ENCODE results near the gene QRFP. TPM values are rescaled to one million over a fixed set of nuclear protein-coding genes. Genes with fewer than 3 reads are reported as not detected.

QRFP gene
- total and polyA plus RNA-seq, 11 donors = not detected

DNA sequence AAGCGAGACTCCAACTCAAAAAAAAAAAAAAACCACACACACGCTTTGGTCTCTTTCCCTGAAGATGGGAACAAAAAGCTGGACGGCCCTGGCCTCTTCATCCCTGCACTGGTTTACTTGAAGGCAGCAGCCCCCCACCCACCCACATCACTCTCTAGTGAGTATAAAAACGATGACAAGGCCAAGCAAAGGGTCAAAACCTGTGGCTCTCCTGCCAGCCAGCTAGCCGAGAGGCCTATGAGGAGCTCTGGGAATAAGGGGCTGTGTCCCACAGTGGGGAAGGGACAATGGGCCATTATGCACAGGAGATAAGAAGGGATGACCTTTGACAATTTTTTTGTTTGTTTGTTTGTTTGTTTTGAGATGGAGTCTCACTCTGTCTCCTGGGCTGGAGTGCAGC, 13.1 kb downstream of the QRFP start:
- intact Hi-C loops (cut with DNase I) = no loop called here
- no peak for DNase-seq
- WGBS, 4 donors = 85 to 91% (median 88%) methylated on average over 5 of the region's 5 CpGs
- Histone ChIP-seq H3K27me3 (no peaks in the 10 kb centered on the region), H3K4me3 (no peak overlapping the region), H3K27ac (no peak overlapping the region), H3K9me3 (no peaks in the 10 kb centered on the region), H3K4me1 (no peaks in the 10 kb centered on the region), H3K36me3 (peaks cover 2 to 100% (median 99%) of the 10 kb centered on the region in 9 donors)
- TF ChIP-seq CTCF (IDR thresholded peaks at IDR 0.05) (no peak), POLR2A (IDR thresholded peaks at IDR 0.05) (no peak)
- no peak for ATAC-seq

DNA sequence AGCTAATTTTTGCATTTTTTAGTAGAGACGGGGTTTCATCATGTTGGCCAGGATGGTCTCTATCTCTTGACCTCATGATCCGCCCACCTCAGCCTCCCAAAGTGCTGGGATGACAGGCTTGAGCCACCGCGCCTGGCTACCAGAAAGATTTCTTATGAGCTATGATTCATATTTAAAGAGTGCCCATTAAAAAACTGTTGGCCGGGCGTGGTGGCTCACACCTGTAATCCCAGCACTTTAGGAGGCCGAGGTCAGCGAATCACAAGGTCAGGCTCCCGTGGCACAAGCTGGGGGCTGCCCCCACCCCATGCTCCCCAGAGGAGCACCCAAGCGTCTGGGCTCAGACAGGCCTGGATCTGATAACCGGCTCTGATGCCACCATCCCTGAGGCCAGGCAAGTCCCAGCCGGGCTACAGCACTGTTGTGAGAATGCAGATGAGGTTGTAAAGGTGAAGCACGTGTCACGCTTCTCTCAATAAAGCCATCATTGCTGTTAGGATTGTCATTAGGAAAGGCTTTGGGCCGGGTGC, 13.9 kb downstream of the QRFP start:
- peak in 1 of 5 donors; percentile 27 for DNase-seq
- Histone ChIP-seq H3K4me1 (no peaks in the 10 kb centered on the region), H3K27ac (no peak overlapping the region), H3K9me3 (no peaks in the 10 kb centered on the region), H3K36me3 (peaks cover 2 to 100% (median 98%) of the 10 kb centered on the region in 9 donors), H3K27me3 (no peaks in the 10 kb centered on the region), H3K4me3 (no peak overlapping the region)
- 91 to 92% (median 92%) methylated on average over 13 to 15 of the region's 15 CpGs for WGBS, 4 donors
- intact Hi-C loops (cut with DNase I) = no loop called here
- no peak for TF ChIP-seq POLR2A (IDR thresholded peaks at IDR 0.05)
- no peak for TF ChIP-seq CTCF (IDR thresholded peaks at IDR 0.05)
- ATAC-seq = no peak

DNA sequence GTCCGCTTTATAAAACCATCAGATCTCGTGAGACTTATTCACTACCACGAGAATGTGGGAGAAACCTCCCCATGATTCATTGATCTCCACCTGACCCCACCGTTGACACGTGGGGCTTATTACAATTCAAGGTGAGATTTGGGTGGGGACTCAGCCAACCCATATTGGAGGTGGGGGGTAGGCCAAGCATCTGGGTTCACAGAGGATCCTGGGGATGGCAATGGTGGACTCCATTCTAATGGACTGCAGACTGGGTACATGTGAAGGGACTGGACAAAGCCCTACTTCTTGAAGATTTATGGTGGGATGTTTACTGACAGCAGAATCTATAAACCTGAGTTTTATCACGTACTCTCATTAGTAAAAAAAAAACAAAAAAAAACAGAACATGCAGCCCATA, 15.1 kb downstream of the QRFP start:
- 90 to 95% (median 94%) methylated on average over 6 of the region's 6 CpGs for WGBS, 4 donors
- DNase-seq (no peak), ATAC-seq (no peak)
- Histone ChIP-seq H3K4me3 (no peak overlapping the region), H3K27me3 (no peaks in the 10 kb centered on the region), H3K27ac (no peak overlapping the region), H3K4me1 (no peaks in the 10 kb centered on the region), H3K36me3 (peaks cover 2 to 100% (median 97%) of the 10 kb centered on the region in 9 donors), H3K9me3 (no peaks in the 10 kb centered on the region)
- TF ChIP-seq POLR2A (IDR thresholded peaks at IDR 0.05) (no peak), CTCF (IDR thresholded peaks at IDR 0.05) (no peak)
- intact Hi-C loops (cut with DNase I) = no loop called here

GRCh38 chr9:130880599-130881220, 15.9 kb downstream of the QRFP start:
- no peak overlapping the region for H3K27ac ChIP-seq

More at GRCh38 chr9:130880599-130881220, 15.9 kb downstream of the QRFP start:
- no peaks in the 10 kb centered on the region for H3K4me1 ChIP-seq
- peaks cover 2 to 100% (median 97%) of the 10 kb centered on the region in 9 donors for H3K36me3 ChIP-seq
- no peak for ATAC-seq
- TF ChIP-seq POLR2A (IDR thresholded peaks at IDR 0.05) (no peak), CTCF (IDR thresholded peaks at IDR 0.05) (no peak)
- WGBS, 4 donors = 92 to 95% (median 94%) methylated on average over 15 to 16 of the region's 16 CpGs
- H3K27me3 ChIP-seq = no peaks in the 10 kb centered on the region
- no peaks in the 10 kb centered on the region for H3K9me3 ChIP-seq
- intact Hi-C loops (cut with DNase I) = no loop called here
- H3K4me3 ChIP-seq = no peak overlapping the region
- peak in 2 of 5 donors; percentile 12 to 26 for DNase-seq
